Activated CD8-positive, alpha-beta memory T cell treated with anti-CD3 and anti-CD28 coated beads for 24 hours (primary cell): ENCODE data around the gene SIRT7.

ENCODE experiments used
- DNase-seq: peaks from one replicate; pipeline ENCODE4 v3.0.0-alpha.2; 2020

SIRT7 gene

GRCh38 chr17:81917565-81918332 lies at the start of gene SIRT7:
Gene SIRT7, minus strand, starts transcription at chr17:81918176. Its CDS starts 45 bp downstream, at chr17:81918131.
- DNase-seq = peak; percentile 89

- no peak for DNase-seq
Measured at GRCh38 chr17:81967244-81967532, 49.2 kb upstream of the SIRT7 start.

GRCh38 chr17:81966343-81967243 lies 48.6 kb upstream of the SIRT7 start:
- DNase-seq = no peak

- no peak for DNase-seq
Measured at GRCh38 chr17:81964081-81964849, 46.3 kb upstream of the SIRT7 start.

- DNase-seq = no peak
Measured at GRCh38 chr17:81962499-81963441, 44.8 kb upstream of the SIRT7 start.

GRCh38 chr17:81961521-81962498 lies 43.8 kb upstream of the SIRT7 start:
- DNase-seq = no peak

GRCh38 chr17:81961087-81961511 lies 43.1 kb upstream of the SIRT7 start, which contains the start of gene NOTUM:
Gene NOTUM, minus strand, starts transcription at chr17:81961187. Its CDS starts 278 bp downstream, at chr17:81960909.
- DNase-seq = no peak

- no peak for DNase-seq
Measured at GRCh38 chr17:81960130-81960958, 42.4 kb upstream of the SIRT7 start.

GRCh38 chr17:81959362-81960129 lies 41.6 kb upstream of the SIRT7 start:
- peak; percentile 92 for DNase-seq

GRCh38 chr17:81958633-81959342 lies 40.8 kb upstream of the SIRT7 start:
- peak; percentile 57 for DNase-seq

GRCh38 chr17:81957691-81958432 lies 39.9 kb upstream of the SIRT7 start:
- DNase-seq = no peak

GRCh38 chr17:81956607-81957589 lies 38.9 kb upstream of the SIRT7 start:
- no peak for DNase-seq

GRCh38 chr17:81955756-81956544 lies 38.0 kb upstream of the SIRT7 start:
- DNase-seq = no peak

- DNase-seq = no peak
Measured at GRCh38 chr17:81955058-81955681, 37.2 kb upstream of the SIRT7 start.
